HG02852 (cell line): Measurements from ENCODE around the gene NTF3.

Experiments
- ATAC-seq: cut with Tn5 transposase; IDR thresholded peaks from one replicate; pipeline ENCODE4 v1.9.1; 2021; ENCODE audit warnings: mild to moderate bottlenecking, moderate library complexity; ENCODE audit not compliant: unreplicated experiment

NTF3 gene

GRCh38 chr12:5456030-5456429 lies 24.1 kb downstream of the NTF3 start:
- ATAC-seq = no peak

DNA sequence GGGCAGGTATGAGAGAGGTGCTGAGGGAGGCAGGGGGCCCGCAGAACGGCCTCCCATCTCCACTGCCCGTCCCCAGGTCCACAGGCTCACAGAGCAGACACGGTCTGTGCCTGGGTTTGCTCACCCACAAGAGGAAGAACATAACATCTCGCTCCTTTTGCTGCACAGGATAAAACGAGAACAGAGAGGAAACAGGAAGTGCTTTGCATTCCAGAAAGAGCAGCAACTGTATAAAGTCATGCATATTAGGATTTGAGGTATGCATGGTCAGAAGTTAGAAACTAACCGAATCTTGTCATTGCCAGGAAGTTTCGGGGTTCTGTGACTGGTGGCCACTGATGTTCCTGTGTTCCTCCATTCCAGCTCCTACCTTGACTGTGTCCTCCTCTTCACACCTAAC lies 25.0 kb downstream of the NTF3 start:
- no peak for ATAC-seq

DNA sequence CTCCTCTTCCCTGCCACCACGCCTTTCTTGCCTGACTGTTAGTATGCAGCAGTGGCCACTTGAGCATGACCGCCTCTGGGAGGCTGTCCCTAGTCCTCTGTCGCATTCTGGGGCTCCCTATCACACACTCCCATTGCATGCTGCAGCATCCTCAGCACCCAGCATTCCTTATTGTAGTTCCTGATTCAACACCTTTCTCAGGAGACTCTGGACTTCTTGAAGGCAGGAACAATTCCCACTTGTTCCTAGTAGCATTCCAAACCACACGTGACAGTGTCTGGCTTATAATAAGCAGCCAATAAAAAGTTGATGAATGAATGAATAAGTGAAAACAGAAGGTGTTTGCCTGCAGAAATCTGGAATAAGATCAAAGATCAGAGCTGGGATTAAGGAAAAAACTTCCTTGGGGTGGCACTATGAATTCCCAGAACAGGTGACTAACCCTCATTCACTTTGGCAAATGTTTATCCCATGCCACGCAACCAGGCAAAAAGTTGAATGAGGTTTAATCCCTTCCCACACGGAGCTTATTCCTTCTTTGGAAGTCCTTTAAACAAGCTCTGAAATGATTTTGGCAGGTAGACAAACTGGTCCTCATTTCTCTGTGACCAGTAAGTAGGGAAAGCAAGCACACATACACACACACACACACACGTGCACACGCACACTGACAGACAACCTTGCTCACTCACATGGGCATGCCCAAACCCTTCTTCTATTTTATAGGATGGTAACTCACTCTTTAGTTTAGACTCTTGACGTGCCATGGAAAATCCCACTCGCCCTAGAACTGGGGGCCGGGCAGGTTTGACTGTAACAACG lies 26.5 kb downstream of the NTF3 start:
- ATAC-seq = no peak

DNA sequence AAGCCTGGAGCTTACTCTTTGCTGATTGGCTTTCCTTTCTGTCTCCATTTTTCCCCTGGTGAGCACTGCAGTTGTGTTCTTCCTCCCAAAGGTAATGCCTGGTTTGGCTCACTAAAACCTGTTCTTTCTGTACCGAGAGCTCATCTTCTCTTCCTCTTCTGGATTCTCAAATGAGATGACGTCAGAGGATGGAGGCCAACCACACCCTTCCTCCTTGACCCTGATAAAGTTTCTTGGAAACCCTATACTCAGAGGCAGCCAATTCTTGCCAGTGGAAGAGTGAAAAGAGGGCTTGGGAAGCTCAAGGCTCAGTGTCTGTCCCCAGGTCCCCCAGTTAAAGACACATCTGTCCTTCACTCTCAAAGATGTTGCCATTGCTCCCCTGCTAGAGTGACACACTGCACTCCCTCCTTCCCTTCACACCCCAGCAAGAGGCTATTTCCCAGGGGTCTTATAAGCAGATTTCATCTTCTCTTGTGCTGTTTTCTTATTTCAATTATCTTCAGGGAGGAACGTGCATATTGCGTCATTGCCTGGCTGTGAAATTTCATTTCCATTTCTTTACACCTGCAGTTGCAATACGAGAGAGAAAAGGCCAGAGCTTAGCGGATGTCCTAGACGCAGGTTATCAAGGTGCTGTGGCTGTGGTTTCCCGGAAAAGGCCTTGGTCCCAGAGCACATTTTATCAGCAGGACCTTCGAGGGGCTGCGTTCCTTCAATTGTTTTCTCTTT lies 27.3 kb downstream of the NTF3 start:
- no peak for ATAC-seq

GRCh38 chr12:5460817-5461216 lies 28.9 kb downstream of the NTF3 start:
- no peak for ATAC-seq

DNA sequence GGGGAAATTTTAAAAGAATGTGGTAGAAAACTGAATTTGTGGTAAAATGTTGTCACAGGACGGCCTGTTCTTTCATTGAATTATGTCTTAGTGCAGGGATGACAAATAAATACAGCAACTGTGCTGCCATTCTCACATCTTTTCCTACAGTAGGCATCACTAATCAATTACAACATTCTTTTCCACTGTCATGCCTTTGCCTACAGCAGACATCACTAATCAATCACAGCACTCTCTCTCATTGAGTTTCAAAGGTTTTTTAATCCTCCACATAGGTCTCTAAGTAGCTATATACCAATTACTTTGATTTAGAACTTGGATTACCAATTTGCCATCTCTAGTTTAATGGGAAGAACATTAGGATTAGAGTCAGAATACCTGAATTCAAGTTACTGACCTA lies 30.1 kb downstream of the NTF3 start:
- ATAC-seq = no peak

- no peak for ATAC-seq
These were observed 32.2 kb downstream of the NTF3 start for GRCh38 chr12:5464096-5464495.

GRCh38 chr12:5465384-5465783 lies 33.5 kb downstream of the NTF3 start:
- no peak for ATAC-seq

DNA sequence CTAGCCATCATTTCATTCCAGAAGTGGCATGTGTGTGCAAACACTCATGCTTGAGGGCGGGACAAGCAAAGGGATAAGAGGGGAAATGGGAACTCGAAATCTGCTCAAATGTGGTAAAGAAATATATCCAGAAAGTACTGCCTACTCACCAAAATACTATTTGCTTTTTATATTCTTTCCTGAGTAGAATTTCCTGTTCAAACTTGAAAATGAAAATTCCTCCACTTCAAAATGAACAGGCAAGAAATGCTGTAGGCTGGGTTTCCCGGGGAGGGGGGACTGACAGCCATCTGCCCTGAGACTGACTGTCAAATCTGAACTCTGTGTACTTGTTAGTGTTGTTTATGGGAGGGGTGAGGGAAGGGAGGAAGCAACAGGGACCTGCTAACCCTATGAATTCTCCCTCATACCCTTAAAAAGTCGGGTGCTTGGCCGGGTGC lies 34.6 kb downstream of the NTF3 start:
- no peak for ATAC-seq

GRCh38 chr12:5467931-5468330 lies 36.0 kb downstream of the NTF3 start:
- ATAC-seq = no peak

GRCh38 chr12:5470221-5470620 lies 38.3 kb downstream of the NTF3 start:
- no peak for ATAC-seq

- ATAC-seq = no peak
These were observed 38.8 kb downstream of the NTF3 start for GRCh38 chr12:5470703-5471102.

GRCh38 chr12:5473076-5473782 lies 41.3 kb downstream of the NTF3 start:
- ATAC-seq = no peak

DNA sequence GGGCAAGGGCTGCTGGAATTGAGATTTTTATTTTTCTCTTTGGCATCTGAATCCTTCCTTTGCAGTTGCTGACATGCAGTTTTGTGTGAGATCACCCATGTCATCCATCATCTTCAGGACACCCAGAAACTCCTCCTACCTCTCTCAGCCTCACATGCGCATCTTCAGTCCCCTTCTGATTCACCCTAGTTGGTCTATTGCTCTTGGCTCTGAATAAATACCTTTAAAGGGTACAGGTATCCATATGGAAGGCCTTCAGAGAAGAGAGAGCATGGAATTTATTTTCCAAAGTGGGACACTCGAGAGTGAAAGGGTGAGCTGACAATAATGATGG lies 41.8 kb downstream of the NTF3 start:
- no peak for ATAC-seq

DNA sequence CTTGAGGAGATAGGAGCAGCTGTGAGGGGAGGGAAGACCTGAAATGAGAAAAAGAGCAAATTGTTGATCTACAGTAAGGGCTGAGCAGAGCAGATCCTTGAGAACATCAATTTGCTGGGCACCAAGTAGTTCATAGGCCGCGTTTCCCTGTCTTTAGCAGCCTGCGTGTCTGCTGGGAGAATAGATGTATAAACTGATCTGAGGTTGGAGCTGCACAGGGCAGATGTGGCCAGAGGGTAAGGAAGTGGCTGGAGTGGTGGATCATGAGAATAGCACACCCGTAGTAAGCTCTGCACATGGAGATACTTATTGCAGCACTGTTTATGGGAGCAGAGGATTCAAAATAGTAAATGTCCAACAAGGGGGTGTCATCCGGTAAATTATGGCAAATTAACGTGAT lies 44.4 kb downstream of the NTF3 start:
- ATAC-seq = no peak

- no peak for ATAC-seq
These were observed 46.3 kb downstream of the NTF3 start for GRCh38 chr12:5478081-5478706.

DNA sequence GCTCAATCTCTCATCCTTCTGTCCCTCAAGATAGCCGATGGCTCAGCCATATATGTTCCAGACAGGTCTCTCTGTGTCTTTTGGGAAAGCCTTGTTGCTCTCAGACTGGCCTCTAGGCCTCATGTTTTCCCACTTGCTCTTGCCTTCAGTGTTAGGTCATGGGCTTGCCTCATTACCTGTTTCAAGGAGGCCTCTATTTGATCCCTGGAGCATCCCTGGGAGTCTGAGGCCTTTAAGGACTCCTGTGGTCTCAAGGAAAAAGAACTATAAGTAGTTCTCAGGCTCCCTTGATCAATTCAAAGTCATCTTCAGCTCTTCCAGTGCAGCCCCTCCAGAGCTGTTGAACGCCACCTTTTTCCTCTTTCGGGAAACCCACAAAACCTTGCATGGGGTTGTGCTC lies 47.9 kb downstream of the NTF3 start:
- ATAC-seq = no peak

GRCh38 chr12:5480218-5480937 lies 48.5 kb downstream of the NTF3 start:
- ATAC-seq = no peak

- no peak for ATAC-seq
These were observed 49.0 kb downstream of the NTF3 start for GRCh38 chr12:5480938-5481303.

GRCh38 chr12:5481645-5482044 lies 49.7 kb downstream of the NTF3 start:
- no peak for ATAC-seq

GRCh38 chr12:5484426-5484825 lies 52.5 kb downstream of the NTF3 start:
- no peak for ATAC-seq
